Fibroblast of mammary gland (primary cell): Measurements from ENCODE around the gene FRK.
A peak's percentile ranks its signal among the peaks of the same experiment; 100 is the strongest.
"Not testable (repeated sequence)": the region's sequence is repeated elsewhere in the genome, so short reads cannot be mapped to it uniquely, and the experiment has no call there.

Experiments used
- DNase-seq: peaks from one replicate; pipeline ENCODE4 v3.0.0-alpha.2; 2010; ENCODE audit warnings: low read depth
- H3K4me3 ChIP-seq: 2 replicates; pipeline ENCODE4 v1.5.1; 2011; ENCODE audit warnings: low read depth, mild to moderate bottlenecking, low read length, moderate library complexity; ENCODE audit not compliant: control insufficient read depth
- TF ChIP-seq, protein P1 (sequence below): conservative IDR thresholded peaks from 2 replicates; pipeline ENCODE4 v1.5.1; 2011; ENCODE audit warnings: low read depth, low read length, inconsistent platforms; ENCODE audit not compliant: control insufficient read depth, insufficient read depth

FRK gene

DNA sequence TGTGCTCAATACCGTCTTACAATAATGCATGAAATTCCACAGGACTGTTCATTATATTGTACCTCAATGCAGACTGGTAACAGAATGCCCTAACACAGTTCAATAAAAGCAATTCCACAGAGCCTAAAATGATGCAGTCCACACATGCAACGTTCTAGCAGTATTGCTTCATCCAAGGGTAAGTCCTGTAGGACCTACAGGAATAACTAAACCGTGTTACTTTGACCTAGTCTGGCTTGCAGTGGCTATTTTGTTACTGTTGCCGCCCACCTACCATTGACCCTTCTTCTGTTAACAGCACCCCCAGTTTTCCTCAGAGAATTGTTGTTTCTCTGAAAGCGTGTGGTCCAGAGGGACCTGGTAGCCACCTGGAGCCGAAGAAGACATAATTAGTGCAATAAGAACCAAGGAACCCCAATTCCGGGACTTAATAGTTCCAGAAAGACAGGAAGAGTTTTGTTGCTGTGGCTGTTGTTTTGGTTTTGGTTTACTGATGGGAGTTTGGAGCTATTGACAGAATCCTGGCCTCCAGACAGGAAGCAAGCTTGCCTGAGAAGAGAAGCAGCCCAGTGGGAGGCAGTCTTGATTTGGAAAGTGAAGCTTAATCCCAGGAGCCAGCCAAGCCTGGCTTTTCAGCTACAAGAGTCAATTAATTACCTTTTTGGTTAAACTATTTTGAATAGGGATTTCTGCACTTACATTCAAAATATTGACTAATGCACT lies 91.3 kb downstream of the FRK start:
- DNase-seq: peak; percentile 28
- no peak overlapping the region for H3K4me3 ChIP-seq
- TF ChIP-seq, protein P1, sequence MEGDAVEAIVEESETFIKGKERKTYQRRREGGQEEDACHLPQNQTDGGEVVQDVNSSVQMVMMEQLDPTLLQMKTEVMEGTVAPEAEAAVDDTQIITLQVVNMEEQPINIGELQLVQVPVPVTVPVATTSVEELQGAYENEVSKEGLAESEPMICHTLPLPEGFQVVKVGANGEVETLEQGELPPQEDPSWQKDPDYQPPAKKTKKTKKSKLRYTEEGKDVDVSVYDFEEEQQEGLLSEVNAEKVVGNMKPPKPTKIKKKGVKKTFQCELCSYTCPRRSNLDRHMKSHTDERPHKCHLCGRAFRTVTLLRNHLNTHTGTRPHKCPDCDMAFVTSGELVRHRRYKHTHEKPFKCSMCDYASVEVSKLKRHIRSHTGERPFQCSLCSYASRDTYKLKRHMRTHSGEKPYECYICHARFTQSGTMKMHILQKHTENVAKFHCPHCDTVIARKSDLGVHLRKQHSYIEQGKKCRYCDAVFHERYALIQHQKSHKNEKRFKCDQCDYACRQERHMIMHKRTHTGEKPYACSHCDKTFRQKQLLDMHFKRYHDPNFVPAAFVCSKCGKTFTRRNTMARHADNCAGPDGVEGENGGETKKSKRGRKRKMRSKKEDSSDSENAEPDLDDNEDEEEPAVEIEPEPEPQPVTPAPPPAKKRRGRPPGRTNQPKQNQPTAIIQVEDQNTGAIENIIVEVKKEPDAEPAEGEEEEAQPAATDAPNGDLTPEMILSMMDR: no peak

DNA sequence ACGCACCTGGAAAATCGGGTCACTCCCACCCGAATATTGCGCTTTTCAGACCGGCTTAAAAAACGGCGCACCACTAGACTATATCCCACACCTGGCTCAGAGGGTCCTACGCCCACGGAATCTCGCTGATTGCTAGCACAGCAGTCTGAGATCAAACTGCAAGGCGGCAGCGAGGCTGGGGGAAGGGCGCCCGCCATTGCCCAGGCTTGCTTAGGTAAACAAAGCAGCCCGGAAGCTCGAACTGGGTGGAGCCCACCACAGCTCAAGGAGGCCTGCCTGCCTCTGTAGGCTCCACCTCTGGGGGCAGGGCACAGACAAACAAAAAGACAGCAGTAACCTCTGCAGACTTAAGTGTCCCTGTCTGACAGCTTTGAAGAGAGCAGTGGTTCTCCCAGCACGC lies 100.4 kb downstream of the FRK start:
- not testable (repeated sequence) for DNase-seq, H3K4me3 ChIP-seq

DNA sequence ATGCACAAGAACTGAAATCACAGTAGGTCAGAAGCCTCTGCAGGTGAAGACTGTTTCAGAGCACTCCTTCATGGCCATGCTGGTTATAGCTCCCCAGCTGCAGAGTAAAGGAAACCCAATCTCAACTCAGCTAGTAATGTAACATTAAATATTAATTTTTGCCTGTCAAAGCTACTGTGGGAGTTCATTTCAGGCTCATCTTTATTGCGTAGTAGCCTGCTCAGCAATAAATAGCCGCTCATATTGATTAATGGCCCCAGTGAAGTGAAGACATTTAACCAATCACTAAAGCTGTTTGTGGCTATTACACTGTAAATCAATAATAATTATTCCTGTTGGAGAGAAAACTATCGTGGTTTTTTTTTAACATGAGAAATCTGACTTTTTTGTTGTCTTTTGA lies 101.7 kb downstream of the FRK start:
- TF ChIP-seq, protein P1: no peak
- no peak for DNase-seq
- no peak overlapping the region for H3K4me3 ChIP-seq

DNA sequence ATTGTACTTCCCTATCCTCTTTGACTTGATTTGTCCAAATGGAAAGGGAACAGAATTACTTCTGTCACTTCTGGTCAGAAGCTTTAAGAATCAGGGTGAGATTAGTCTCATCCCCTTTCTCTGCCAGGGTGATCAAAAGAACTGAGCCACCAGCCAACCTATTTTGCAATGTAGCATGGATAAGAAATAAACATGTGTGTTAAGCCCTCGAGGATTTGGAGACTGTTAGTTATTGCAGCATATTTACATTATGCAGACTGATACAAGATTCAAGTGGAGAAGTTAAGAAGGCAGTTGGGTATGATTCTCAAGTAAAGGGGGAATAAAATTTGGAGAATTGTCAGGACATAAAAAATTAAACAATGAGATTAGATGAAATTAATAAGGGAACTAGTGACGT lies 106.0 kb downstream of the FRK start:
- no peak for DNase-seq
- no peak overlapping the region for H3K4me3 ChIP-seq
- TF ChIP-seq, protein P1: no peak

DNA sequence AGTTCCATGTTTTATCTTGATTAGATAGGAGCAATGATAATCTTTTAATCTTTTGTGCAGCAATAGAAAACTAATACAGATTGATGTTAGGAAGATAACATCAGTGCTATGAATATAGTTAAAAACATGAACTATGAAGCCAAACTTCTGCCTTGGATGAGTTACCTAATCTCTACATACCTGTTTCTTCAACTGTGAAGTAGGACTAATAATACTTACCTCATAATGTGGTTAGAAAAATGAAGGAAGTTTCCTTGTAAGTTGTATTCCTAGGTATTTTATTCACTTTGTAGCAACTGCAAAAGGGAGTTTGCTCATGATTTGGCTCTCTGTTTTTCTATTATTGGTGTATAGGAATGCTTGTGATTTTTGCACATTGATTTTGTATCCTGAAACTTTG lies 111.9 kb downstream of the FRK start:
- no peak for DNase-seq
- no peak overlapping the region for H3K4me3 ChIP-seq
- TF ChIP-seq, protein P1: no peak

DNA sequence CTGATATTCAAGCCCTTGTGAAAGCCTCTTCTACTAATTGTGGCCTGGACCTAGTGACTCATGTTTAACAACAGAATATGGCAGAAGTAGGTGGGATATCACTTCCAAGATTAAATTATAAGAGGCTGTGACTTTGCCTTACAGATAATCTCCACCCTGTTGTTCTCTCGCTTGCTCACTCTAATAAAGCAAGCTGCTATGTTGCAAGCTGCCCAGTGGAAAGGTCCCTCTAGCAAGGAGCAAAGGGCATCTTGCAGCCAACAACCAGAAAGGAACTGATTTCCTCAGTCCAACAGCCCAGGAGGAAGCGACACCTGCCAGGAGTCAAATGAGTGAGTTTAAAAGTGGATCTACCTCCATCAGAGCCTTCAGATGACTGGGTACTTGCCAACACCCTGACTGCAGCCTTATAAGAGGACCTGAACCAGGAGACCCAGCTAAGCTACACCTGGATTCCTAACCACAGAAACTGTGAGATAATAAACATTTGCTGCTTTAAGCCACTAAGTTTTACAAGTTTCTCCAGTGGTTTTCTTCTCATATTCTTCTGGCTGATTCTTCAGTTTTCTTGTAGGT lies 112.6 kb downstream of the FRK start:
- DNase-seq: no peak
- TF ChIP-seq, protein P1: no peak
- no peak overlapping the region for H3K4me3 ChIP-seq

DNA sequence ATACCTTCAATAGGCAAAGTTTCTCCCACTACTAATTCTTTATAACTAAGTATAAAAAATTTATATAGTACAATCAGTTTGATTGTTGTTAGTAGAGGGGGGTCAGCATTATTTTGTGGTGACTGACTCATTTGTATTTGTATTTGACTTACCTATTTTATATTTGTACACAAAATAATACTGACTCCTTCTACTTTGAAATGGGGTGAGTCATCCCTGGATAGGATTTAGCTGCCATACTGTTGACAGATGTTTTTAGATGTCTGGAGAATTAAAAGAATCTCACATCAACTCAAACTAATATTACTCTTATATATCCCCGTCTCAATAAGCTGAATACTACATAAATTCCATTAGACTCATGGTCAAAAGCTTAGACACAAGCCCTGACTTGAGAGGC lies 114.9 kb downstream of the FRK start:
- no peak overlapping the region for H3K4me3 ChIP-seq
- TF ChIP-seq, protein P1: no peak
- peak; percentile 6 for DNase-seq
